Transverse colon (tissue), 4 donors: ENCODE results near the gene MZB1. TPM values are rescaled to one million over a fixed set of nuclear protein-coding genes. Genes with fewer than 3 reads are reported as not detected.
"Not testable (repeated sequence)": the region's sequence is repeated elsewhere in the genome, so short reads cannot be mapped to it uniquely, and the experiment has no call there.

Source experiments
- DNase-seq: peaks from one replicate; pipeline ENCODE4 v3.0.0-alpha.2; 2019
- H3K27ac ChIP-seq, 4 donors: fragments of 200-600 bp; sonication (generic); 2 replicates each; pipeline ENCODE4 v1.5.1; 2016 to 2018; ENCODE audit warnings: inconsistent platforms in 4 of 4
- H3K27me3 ChIP-seq: fragments of 200-600 bp; sonication (generic); 2 replicates; pipeline ENCODE4 v1.5.1; 2017; ENCODE audit warnings: inconsistent platforms
- H3K36me3 ChIP-seq, 4 donors: fragments of 200-600 bp; sonication (generic); 2 replicates each; pipeline ENCODE4 v1.5.1; 2017 to 2019; ENCODE audit warnings: inconsistent platforms in 4 of 4
- H3K4me1 ChIP-seq, 4 donors: fragments of 200-600 bp; sonication (generic); 2 replicates each; pipeline ENCODE4 v1.5.1; 2017 to 2020; ENCODE audit warnings: inconsistent platforms in 4 of 4
- H3K4me3 ChIP-seq, 4 donors: fragments of 200-600 bp; sonication (generic); 1 replicate in 1 of 4; 2 replicates in 3 of 4; pipeline versions ENCODE4 v1.5.1 to v1.6.1; 2017 to 2019; ENCODE audit warnings: inconsistent platforms in 4 of 4
- H3K9me3 ChIP-seq, 2 donors: fragments of 200-600 bp; sonication (generic); 2 replicates each; pipeline ENCODE4 v1.5.1; 2017 to 2019; ENCODE audit warnings: inconsistent platforms in 2 of 2
- CTCF ChIP-seq, 5 experiments: fragments of 200-600 bp in 3 of 5; fragments of 450-650 bp in 2 of 5; sonication (generic) in 3 of 5; IDR thresholded peaks; 1 replicate in 2 of 5; 2 replicates in 3 of 5; pipeline ENCODE4 v1.5.1; 2016 to 2017; ENCODE audit warnings: antibody characterized with exemption in 5 of 5, inconsistent platforms in 3 of 5, mild to moderate bottlenecking in 2 of 5, moderate library complexity in 1 of 5
- EP300 ChIP-seq: sonication (generic); formaldehyde crosslinking; IDR thresholded peaks from one replicate; pipeline ENCODE4 v1.6.1; 2017; ENCODE audit warnings: antibody characterized with exemption, low read depth
- POLR2A ChIP-seq: fragments of 450-650 bp; IDR thresholded peaks from one replicate; pipeline ENCODE4 v1.6.1; 2016; ENCODE audit warnings: antibody characterized with exemption, mild to moderate bottlenecking, moderate library complexity
- POLR2AphosphoS5 ChIP-seq, 3 donors: sonication (generic); formaldehyde crosslinking; IDR thresholded peaks; one replicate each; pipeline ENCODE4 v1.6.1; 2016; ENCODE audit warnings: antibody characterized with exemption in 3 of 3
- WGBS, 2 donors: methylation state at CpG; one replicate each; pipeline ENCODE4 v1.1.5; 2018; ENCODE audit warnings: low coverage in 1 of 2; 5-methylcytosine and 5-hydroxymethylcytosine counted together
- in situ Hi-C, 4 donors: fragments of 200-750 bp; cut with MboI; loops; one replicate each; pipeline versions ENCODE4 v1.15.0 to v1.15.1; 2017; ENCODE audit warnings: low sequenced_read_pairs in 3 of 4, low pct_ligation_motif_present in 1 of 4, low pct_unique_long_range_greater_than_20kb in 1 of 4
- intact Hi-C: fragments of 100-400 bp; cut with DNase I; formaldehyde crosslinking; loops from one replicate; pipeline ENCODE4 v1.15.1; 2023; ENCODE audit warnings: low total_unique reads
- total RNA-seq, 4 donors: library from RNA; depleted of rRNA; stranded (reverse); fragments of >200 nt; gene quantifications; one replicate each; pipeline ENCODE4 v1.1.0, GENCODE V29; 2016

Gene MZB1
- total RNA-seq, 4 donors from 2014 or later: 4.0 to 39.2 TPM; not detected in 2

GRCh38 chr5:139390639-139391569 is 1.2 kb upstream of the MZB1 start:
- Histone ChIP-seq H3K9me3 (no peaks in the 10 kb centered on the region), H3K4me3 (no peak overlapping the region), H3K27ac (peak overlapping the region; percentile 81 to 87 (median 82)), H3K4me1 (peaks cover 0 to 63% (median 50%) of the 10 kb centered on the region in 4 donors), H3K36me3 (no peaks in the 10 kb centered on the region), H3K27me3 (peaks cover 21% of the 10 kb centered on the region)
- no peak for TF ChIP-seq POLR2AphosphoS5 (IDR thresholded peaks at IDR 0.05)
- no peak for TF ChIP-seq EP300
- TF ChIP-seq CTCF (IDR thresholded peaks at IDR 0.05): no peak
- TF ChIP-seq POLR2A: no peak
- no peak for DNase-seq
- in situ Hi-C loops: no loop called here
- intact Hi-C loops: no loop called here
- WGBS, 2 donors: 71 to 75% methylated on average over 1 to 9 of the region's 10 CpGs

- Histone ChIP-seq H3K27ac (peak overlapping the region; percentile 75 to 87 (median 80)), H3K36me3 (no peaks in the 10 kb centered on the region), H3K4me3 (peak overlapping the region; percentile 9 to 45 (median 31)), H3K9me3 (no peaks in the 10 kb centered on the region), H3K27me3 (peaks cover 6% of the 10 kb centered on the region), H3K4me1 (peaks cover 8 to 69% (median 54%) of the 10 kb centered on the region in 4 donors)
- DNase-seq: peak; percentile 86
- intact Hi-C loops (no loop called here), in situ Hi-C loops (no loop called here)
- WGBS, 2 donors: 10% methylated on average over 8 of the region's 8 CpGs; no CpG with 5 or more reads in 1 of the 2 donors
- TF ChIP-seq POLR2A (peak; percentile 86), EP300 (no peak), POLR2AphosphoS5 (IDR thresholded peaks at IDR 0.05) (peak in 2 of 3 donors; percentile 81 to 85), CTCF (IDR thresholded peaks at IDR 0.05) (peak in 1 of 5 experiments; percentile 11)
These were observed 1.4 kb downstream of the MZB1 start for GRCh38 chr5:139388198-139388821.

DNA sequence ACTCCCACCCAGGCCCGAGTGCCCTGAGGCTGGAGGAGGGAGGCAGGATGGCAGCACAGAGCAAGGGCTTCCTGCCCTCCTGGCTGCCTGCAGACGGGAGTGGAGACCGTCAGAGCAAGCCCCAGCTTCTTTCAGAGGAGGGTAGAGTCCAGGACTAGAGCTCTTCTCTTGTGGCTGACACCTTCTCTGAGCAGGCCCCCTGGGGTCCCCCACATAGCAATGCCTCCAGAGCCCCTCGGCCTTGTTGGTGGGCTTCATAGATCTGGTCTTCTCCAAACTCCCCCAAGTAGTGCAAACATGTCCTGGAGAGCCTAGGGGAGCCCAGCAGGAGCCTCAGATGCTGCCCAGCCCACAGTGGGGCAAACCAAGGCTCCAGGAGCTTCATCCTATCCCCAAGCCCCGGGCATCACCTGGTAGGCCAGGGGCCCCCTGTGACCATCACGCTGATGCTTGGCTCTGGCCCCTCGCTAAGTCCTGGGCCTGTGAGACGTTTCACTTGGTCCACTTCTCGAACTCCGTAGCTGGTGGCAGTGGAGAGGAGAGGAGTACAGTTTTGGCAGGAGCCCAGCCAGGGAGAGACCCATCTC is 2.0 kb downstream of the MZB1 start:
- no peaks in the 10 kb centered on the region for H3K9me3 ChIP-seq
- no peak for DNase-seq
- H3K27me3 ChIP-seq: no peaks in the 10 kb centered on the region
- H3K4me1 ChIP-seq: peaks cover 10 to 66% (median 51%) of the 10 kb centered on the region in 4 donors
- intact Hi-C loops: no loop called here
- no peak for TF ChIP-seq POLR2AphosphoS5 (IDR thresholded peaks at IDR 0.05)
- no peak for TF ChIP-seq POLR2A
- TF ChIP-seq CTCF (IDR thresholded peaks at IDR 0.05): no peak
- TF ChIP-seq EP300: no peak
- peak overlapping the region; percentile 75 to 87 (median 80) for H3K27ac ChIP-seq
- 63% methylated on average over 10 of the region's 10 CpGs; no CpG with 5 or more reads in 1 of the 2 donors for WGBS, 2 donors
- H3K4me3 ChIP-seq: no peak overlapping the region
- no peaks in the 10 kb centered on the region for H3K36me3 ChIP-seq
- in situ Hi-C loops: no loop called here

DNA sequence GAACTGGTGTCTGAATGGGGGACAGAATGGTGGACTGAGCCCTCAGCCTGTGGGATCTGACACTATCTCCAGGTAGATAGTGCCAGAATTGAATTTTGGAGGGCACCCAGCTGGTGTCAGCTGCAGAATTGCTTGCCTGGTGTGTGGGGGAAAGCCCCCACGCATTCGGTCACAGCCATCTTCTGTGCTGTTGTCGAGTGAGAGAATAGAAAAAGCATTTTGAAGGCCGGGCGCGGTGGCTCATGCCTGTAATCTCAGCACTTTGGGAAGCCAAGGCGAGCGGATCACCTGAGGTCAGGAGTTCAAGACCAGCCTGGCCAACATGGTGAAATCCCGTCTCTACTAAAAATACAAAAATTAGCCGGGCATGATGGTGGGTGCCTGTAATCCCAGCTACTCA is 2.8 kb downstream of the MZB1 start:
- intact Hi-C loops, H3K36me3 ChIP-seq, H3K4me3 ChIP-seq, H3K27me3 ChIP-seq, H3K27ac ChIP-seq, DNase-seq, in situ Hi-C loops, H3K9me3 ChIP-seq: not testable (repeated sequence)
- peaks cover 11 to 65% (median 54%) of the 10 kb centered on the region in 4 donors for H3K4me1 ChIP-seq
- WGBS, 2 donors: 96% methylated on average over 10 of the region's 10 CpGs; no CpG with 5 or more reads in 1 of the 2 donors
